Hematopoietic multipotent progenitor cell treated with erythropoietin and hydrocortisone succinate and interleukin-3 and kit ligand, for 4 days (in vitro differentiated cells): Measurements from ENCODE around the gene AUTS2.
A peak's percentile ranks its signal among the peaks of the same experiment; 100 is the strongest.
"Not testable (repeated sequence)": the region's sequence is repeated elsewhere in the genome, so short reads cannot be mapped to it uniquely, and the experiment has no call there.

Experiments
- DNase-seq: peaks from one replicate; pipeline ENCODE4 v3.0.0-alpha.2; 2015

The AUTS2 gene

GRCh38 chr7:70574970-70575799 is 976.9 kb downstream of the AUTS2 start:
- no peak for DNase-seq

- no peak for DNase-seq
Observed at GRCh38 chr7:70577078-70577477, 978.8 kb downstream of the AUTS2 start.

- DNase-seq: no peak
Observed at GRCh38 chr7:70578131-70578530, 979.9 kb downstream of the AUTS2 start.

GRCh38 chr7:70579397-70580097 is 981.3 kb downstream of the AUTS2 start:
- no peak for DNase-seq

GRCh38 chr7:70580161-70580560 is 981.9 kb downstream of the AUTS2 start:
- no peak for DNase-seq

GRCh38 chr7:70582927-70583895 is 984.9 kb downstream of the AUTS2 start:
- no peak for DNase-seq

- peak; percentile 63 for DNase-seq
Observed at GRCh38 chr7:70583965-70584883, 985.9 kb downstream of the AUTS2 start.

GRCh38 chr7:70585071-70585470 is 986.8 kb downstream of the AUTS2 start:
- peak; percentile 15 for DNase-seq

GRCh38 chr7:70586822-70587221 is 988.5 kb downstream of the AUTS2 start:
- DNase-seq: no peak

GRCh38 chr7:70587739-70588138 is 989.5 kb downstream of the AUTS2 start:
- no peak for DNase-seq

- DNase-seq: no peak
Observed at GRCh38 chr7:70588191-70588921, 990.1 kb downstream of the AUTS2 start.

- no peak for DNase-seq
Observed at GRCh38 chr7:70589010-70589409, 990.7 kb downstream of the AUTS2 start.

- DNase-seq: no peak
Observed at GRCh38 chr7:70589590-70589989, 991.3 kb downstream of the AUTS2 start.

GRCh38 chr7:70590126-70590854 is 992.0 kb downstream of the AUTS2 start:
- no peak for DNase-seq

- no peak for DNase-seq
Observed at GRCh38 chr7:70591643-70592042, 993.4 kb downstream of the AUTS2 start.

- DNase-seq: no peak
Observed at GRCh38 chr7:70592171-70592570, 993.9 kb downstream of the AUTS2 start.

GRCh38 chr7:70594170-70594569 is 995.9 kb downstream of the AUTS2 start:
- no peak for DNase-seq

GRCh38 chr7:70594885-70595284 is 996.6 kb downstream of the AUTS2 start:
- not testable (repeated sequence) for DNase-seq

GRCh38 chr7:70595370-70595754 is 997.1 kb downstream of the AUTS2 start:
- DNase-seq: no peak
